NCI-H510A treated with DMSO at 0.1 percent for 48 hours (cell line): ENCODE results near the gene LCN10.
"Not testable (repeated sequence)": the region's sequence is repeated elsewhere in the genome, so short reads cannot be mapped to it uniquely, and the experiment has no call there.

Experiments used
- DNase-seq: peaks from one replicate; lab custom pipeline; 2025; lab: John Stamatoyannopoulos, UW

The LCN10 gene

GRCh38 chr9:136742591-136743391 lies at the start of gene LCN10:
LCN10 (minus strand) TSS chr9:136742940; CDS start chr9:136742903, 37 bp downstream.
- peak; percentile 28 for DNase-seq

- DNase-seq, result peak; percentile 46
These were observed 49.0 kb upstream of the LCN10 start for GRCh38 chr9:136791516-136792276.

- peak; percentile 98 for DNase-seq
These were observed 48.1 kb upstream of the LCN10 start, which contains the start of gene TMEM141 for GRCh38 chr9:136790640-136791515. TMEM141 (plus strand) TSS chr9:136791344; CDS start chr9:136791371, 27 bp downstream.

- DNase-seq, result no peak
These were observed 46.8 kb upstream of the LCN10 start for GRCh38 chr9:136789523-136789937.

- not testable (repeated sequence) for DNase-seq
These were observed 46.1 kb upstream of the LCN10 start for GRCh38 chr9:136788644-136789522.

- DNase-seq, result peak; percentile 87
These were observed 45.1 kb upstream of the LCN10 start for GRCh38 chr9:136787690-136788400.

GRCh38 chr9:136786983-136787382 lies 44.2 kb upstream of the LCN10 start:
- not testable (repeated sequence) for DNase-seq

GRCh38 chr9:136786451-136786850 lies 43.7 kb upstream of the LCN10 start:
- no peak for DNase-seq

GRCh38 chr9:136785565-136786355 lies 43.0 kb upstream of the LCN10 start:
- not testable (repeated sequence) for DNase-seq

GRCh38 chr9:136784997-136785361 lies 42.2 kb upstream of the LCN10 start:
- DNase-seq, result no peak

GRCh38 chr9:136784249-136784996 lies 41.7 kb upstream of the LCN10 start:
- peak; percentile 24 for DNase-seq

GRCh38 chr9:136782452-136782851 lies 39.7 kb upstream of the LCN10 start:
- DNase-seq, result peak; percentile 42

GRCh38 chr9:136779808-136780207 lies 37.1 kb upstream of the LCN10 start:
- DNase-seq, result no peak

- DNase-seq, result no peak
These were observed 34.6 kb upstream of the LCN10 start for GRCh38 chr9:136777359-136777758.

- DNase-seq, result no peak
These were observed 34.2 kb upstream of the LCN10 start for GRCh38 chr9:136776947-136777346.

- no peak for DNase-seq
These were observed 32.5 kb upstream of the LCN10 start for GRCh38 chr9:136775191-136775590.

GRCh38 chr9:136774416-136775045 lies 31.8 kb upstream of the LCN10 start:
- DNase-seq, result no peak

- DNase-seq, result no peak
These were observed 30.8 kb upstream of the LCN10 start for GRCh38 chr9:136773386-136774044.
